Sigmoid colon (tissue), 7 donors: Measurements from ENCODE around the gene BTG2. TPM values are rescaled to one million over a fixed set of nuclear protein-coding genes. Genes with fewer than 3 reads are reported as not detected.

Experiments
- DNase-seq: peaks from one replicate; pipeline ENCODE4 v3.0.0-alpha.2; 2019
- H3K27ac ChIP-seq, 4 donors: fragments of 200-600 bp; sonication (generic); one replicate each; pipeline ENCODE4 v1.5.1; 2016 to 2019; ENCODE audit warnings: mild to moderate bottlenecking in 1 of 4
- H3K27me3 ChIP-seq, 3 donors: fragments of 200-600 bp; sonication (generic); one replicate each; pipeline ENCODE4 v1.5.1; 2019; ENCODE audit warnings: mild to moderate bottlenecking in 1 of 3
- H3K36me3 ChIP-seq, 4 donors: fragments of 200-600 bp; sonication (generic); one replicate each; pipeline ENCODE4 v1.5.1; 2016 to 2019
- H3K4me1 ChIP-seq, 4 donors: fragments of 200-600 bp; sonication (generic); one replicate each; pipeline ENCODE4 v1.5.1; 2017 to 2019
- H3K4me3 ChIP-seq, 4 donors: fragments of 200-600 bp; sonication (generic); one replicate each; pipeline ENCODE4 v1.5.1; 2017 to 2019; ENCODE audit warnings: mild to moderate bottlenecking in 2 of 4, moderate library complexity in 1 of 4
- H3K9me3 ChIP-seq, 4 donors: fragments of 200-600 bp in 3 of 4; sonication (generic) in 3 of 4; one replicate each; pipeline versions ENCODE4 v1.5.1 to v1.6.1; 2013 to 2019
- EP300 ChIP-seq, 4 donors: sonication (generic); formaldehyde crosslinking; IDR thresholded peaks; one replicate each; pipeline ENCODE4 v1.6.1; 2017; ENCODE audit warnings: antibody characterized with exemption in 4 of 4
- POLR2A ChIP-seq, 2 donors: fragments of 450-650 bp; IDR thresholded peaks; one replicate each; pipeline ENCODE4 v1.6.1; 2016; ENCODE audit warnings: antibody characterized with exemption in 2 of 2, mild to moderate bottlenecking in 2 of 2, moderate library complexity in 2 of 2
- POLR2AphosphoS5 ChIP-seq, 4 donors: sonication (generic); formaldehyde crosslinking; IDR thresholded peaks; one replicate each; pipeline ENCODE4 v1.6.1; 2017; ENCODE audit warnings: antibody characterized with exemption in 4 of 4
- WGBS, 2 donors: extraction: QIAGEN DNeasy Blood & Tissue Kit; methylation state at CpG; one replicate each; pipeline ENCODE4 v1.1.7; 2013; 5-methylcytosine and 5-hydroxymethylcytosine counted together
- intact Hi-C: fragments of 100-400 bp; cut with DNase I; formaldehyde crosslinking; loops from one replicate; pipeline ENCODE4 v1.15.1; 2023
- polyA plus RNA-seq, 3 donors: library from polyadenylated mRNA; stranded (reverse); fragments of 200-250 nt; gene quantifications; one replicate each; pipeline ENCODE4 v1.2.3, GENCODE V29; 2013
- total RNA-seq, 4 donors: library from RNA; depleted of rRNA; stranded (reverse); fragments of >200 nt; gene quantifications; one replicate each; pipeline ENCODE4 v1.1.0, GENCODE V29; 2016
- TF ChIP-seq, protein P1 (sequence below), 4 experiments: fragments of 450-650 bp in 3 of 4; fragments of 200-600 bp in 1 of 4; IDR thresholded peaks; one replicate each; pipeline ENCODE4 v1.5.1; 2016 to 2019; ENCODE audit warnings: antibody characterized with exemption in 4 of 4, mild to moderate bottlenecking in 3 of 4, moderate library complexity in 2 of 4
- donor health status: healthy with polysubstance abuse.
- donor health status: Bipolar disorder and iron deficiency.
- donor health status: healthy.

The BTG2 gene
- total and polyA plus RNA-seq, 7 donors: 37.2 to 397 (median 81.0) TPM

DNA sequence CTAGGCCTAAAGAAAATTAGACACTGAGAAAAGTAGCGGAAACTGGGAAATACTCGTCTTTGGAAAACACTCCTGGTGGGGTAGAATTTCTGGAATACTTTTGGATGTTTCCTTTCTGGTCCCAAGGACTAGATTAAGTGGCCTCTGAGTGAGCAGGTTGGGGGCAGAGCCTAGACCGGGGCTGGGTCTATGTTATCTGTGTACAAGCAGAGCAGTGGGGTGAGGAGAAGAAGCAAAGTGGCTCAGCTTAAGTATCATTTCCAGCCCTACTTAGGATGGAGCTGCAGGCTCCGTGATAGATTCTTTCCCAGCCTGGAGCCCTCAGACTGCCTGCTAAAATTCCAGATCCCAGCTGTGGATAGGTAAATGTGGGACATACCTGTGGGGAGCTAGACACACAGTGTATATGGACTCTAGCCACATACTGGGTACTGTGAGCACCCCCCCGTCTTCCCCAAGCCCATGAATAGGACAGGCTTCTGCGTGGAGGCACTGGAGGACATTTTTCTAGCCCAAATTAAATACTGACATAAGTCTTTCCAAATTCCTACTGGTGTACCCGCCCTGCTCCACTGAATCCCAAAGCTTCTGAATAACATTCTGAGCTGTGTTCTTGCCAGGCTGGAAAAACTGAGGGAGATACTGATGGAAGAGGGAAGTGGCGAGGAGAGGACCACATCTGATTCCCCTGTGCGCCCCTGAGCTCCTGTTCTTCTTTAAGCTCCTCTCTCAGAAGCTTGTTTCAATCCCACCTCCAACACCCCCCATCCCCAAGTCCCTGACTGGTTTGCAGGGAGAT is 38.8 kb downstream of the BTG2 start:
- DNase-seq: peak; percentile 41
- Histone ChIP-seq H3K27ac (peak overlapping the region in 2 of 4 donors; percentile 19 to 23), H3K36me3 (no peaks in the 10 kb centered on the region), H3K4me1 (peaks cover 0 to 19% (median 11%) of the 10 kb centered on the region in 4 donors), H3K27me3 (no peaks in the 10 kb centered on the region), H3K4me3 (no peak overlapping the region), H3K9me3 (no peaks in the 10 kb centered on the region)
- intact Hi-C loops: loop anchor here (10.0 kb wide), 1 partner anchor 361 kb away; no protein-coding TSS in a partner anchor
- no peak for TF ChIP-seq EP300 (IDR thresholded peaks at IDR 0.05)
- no peak for TF ChIP-seq POLR2AphosphoS5 (IDR thresholded peaks at IDR 0.05)
- TF ChIP-seq, protein P1, sequence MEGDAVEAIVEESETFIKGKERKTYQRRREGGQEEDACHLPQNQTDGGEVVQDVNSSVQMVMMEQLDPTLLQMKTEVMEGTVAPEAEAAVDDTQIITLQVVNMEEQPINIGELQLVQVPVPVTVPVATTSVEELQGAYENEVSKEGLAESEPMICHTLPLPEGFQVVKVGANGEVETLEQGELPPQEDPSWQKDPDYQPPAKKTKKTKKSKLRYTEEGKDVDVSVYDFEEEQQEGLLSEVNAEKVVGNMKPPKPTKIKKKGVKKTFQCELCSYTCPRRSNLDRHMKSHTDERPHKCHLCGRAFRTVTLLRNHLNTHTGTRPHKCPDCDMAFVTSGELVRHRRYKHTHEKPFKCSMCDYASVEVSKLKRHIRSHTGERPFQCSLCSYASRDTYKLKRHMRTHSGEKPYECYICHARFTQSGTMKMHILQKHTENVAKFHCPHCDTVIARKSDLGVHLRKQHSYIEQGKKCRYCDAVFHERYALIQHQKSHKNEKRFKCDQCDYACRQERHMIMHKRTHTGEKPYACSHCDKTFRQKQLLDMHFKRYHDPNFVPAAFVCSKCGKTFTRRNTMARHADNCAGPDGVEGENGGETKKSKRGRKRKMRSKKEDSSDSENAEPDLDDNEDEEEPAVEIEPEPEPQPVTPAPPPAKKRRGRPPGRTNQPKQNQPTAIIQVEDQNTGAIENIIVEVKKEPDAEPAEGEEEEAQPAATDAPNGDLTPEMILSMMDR (IDR thresholded peaks at IDR 0.05): no peak
- no peak for TF ChIP-seq POLR2A (IDR thresholded peaks at IDR 0.05)
- 88 to 89% methylated on average over 9 of the region's 9 CpGs for WGBS, 2 donors

DNA sequence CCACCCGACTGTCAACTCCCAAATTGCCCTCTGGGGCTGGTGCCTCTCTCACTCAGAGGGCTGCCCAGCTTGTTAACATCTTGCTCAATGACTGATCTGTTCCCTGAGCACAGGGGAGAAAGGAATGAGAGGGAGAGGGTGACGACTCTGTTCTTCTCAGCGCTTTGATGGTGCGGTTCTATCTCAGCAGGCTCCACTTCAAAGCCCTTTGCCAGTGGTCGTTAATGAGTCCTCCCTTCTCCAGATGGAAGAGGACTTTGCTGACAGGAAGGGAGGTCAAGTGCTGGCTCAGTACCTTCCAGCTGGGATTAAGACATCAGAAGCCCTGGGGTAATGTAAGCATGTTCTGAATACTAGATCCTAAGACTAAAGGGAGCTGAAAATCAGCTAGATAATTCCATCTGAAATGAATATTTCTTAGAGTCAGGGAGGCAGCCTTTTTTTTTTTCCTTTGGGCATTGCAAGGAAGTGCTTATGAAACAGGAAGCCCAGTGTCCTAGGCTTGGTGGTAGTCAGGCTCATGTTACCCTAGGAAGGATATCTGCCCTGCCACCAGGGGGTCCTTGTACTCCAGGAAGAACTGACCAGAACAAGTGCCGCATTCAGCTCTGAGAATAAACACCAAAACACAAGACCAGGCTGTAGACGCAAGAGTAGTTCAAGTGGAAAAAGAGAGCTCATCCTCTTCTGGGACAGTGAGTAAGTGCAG is 40.9 kb downstream of the BTG2 start:
- Histone ChIP-seq H3K4me1 (peaks cover 0 to 33% (median 25%) of the 10 kb centered on the region in 4 donors), H3K9me3 (no peaks in the 10 kb centered on the region), H3K4me3 (no peak overlapping the region), H3K27me3 (no peaks in the 10 kb centered on the region), H3K36me3 (no peaks in the 10 kb centered on the region), H3K27ac (peak overlapping the region in 3 of 4 donors; percentile 25 to 54 (median 25))
- 76 to 77% methylated on average over 7 of the region's 7 CpGs for WGBS, 2 donors
- no peak for DNase-seq
- TF ChIP-seq POLR2A (IDR thresholded peaks at IDR 0.05) (no peak), EP300 (IDR thresholded peaks at IDR 0.05) (no peak), POLR2AphosphoS5 (IDR thresholded peaks at IDR 0.05) (no peak)
- TF ChIP-seq, protein P1 (IDR thresholded peaks at IDR 0.05): no peak
- intact Hi-C loops: loop anchor here (10.0 kb wide), 1 partner anchor 359 kb away; no protein-coding TSS in a partner anchor

DNA sequence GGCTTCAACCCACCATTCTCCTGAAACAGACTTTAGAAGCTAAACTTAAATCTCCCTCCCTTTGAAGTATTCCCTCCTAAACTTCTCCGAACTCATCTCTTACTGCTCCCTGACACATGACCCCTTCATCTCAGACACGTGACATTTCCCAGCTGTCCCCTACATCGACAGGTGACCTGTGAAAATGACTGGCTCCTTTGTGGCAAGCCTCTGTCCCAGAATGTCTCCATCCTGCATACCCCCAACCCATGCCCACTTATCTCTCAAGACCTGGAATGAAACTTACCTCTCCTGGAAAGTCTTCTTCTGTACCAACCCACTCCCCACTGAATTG is 41.4 kb downstream of the BTG2 start:
- TF ChIP-seq, protein P1 (IDR thresholded peaks at IDR 0.05): no peak
- TF ChIP-seq POLR2AphosphoS5 (IDR thresholded peaks at IDR 0.05) (no peak), EP300 (IDR thresholded peaks at IDR 0.05) (no peak)
- H3K27ac ChIP-seq: peak overlapping the region in 2 of 4 donors; percentile 25 to 54
- intact Hi-C loops: loop anchor here (10.0 kb wide), 1 partner anchor 358 kb away; no protein-coding TSS in a partner anchor
- 90 to 91% methylated on average over 3 of the region's 3 CpGs for WGBS, 2 donors
- H3K9me3 ChIP-seq: no peaks in the 10 kb centered on the region
- no peaks in the 10 kb centered on the region for H3K36me3 ChIP-seq
- no peak for DNase-seq
- peaks cover 0 to 38% (median 30%) of the 10 kb centered on the region in 4 donors for H3K4me1 ChIP-seq
- H3K27me3 ChIP-seq: no peaks in the 10 kb centered on the region
- no peak overlapping the region for H3K4me3 ChIP-seq

DNA sequence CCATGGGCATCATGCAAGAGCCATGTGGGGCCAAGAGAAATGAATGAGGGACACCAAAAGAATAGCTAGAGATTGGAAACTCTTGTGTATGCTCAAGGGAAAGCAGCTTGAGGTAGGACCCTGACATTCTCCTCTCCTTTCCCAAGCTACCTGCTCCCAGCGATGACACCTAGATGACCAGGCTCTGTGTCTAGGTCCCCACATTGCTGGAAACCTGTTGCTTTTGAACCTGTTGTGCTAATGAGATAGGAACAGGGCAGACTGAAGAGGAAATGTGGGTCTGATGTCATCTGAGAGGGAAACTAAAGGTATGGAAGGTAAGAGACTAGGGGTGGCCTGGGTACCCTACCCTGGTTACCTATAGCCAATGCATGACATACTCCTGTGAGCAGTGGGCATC is 43.8 kb downstream of the BTG2 start:
- H3K9me3 ChIP-seq: no peaks in the 10 kb centered on the region
- WGBS, 2 donors: 93 to 94% methylated on average over 1 of the region's 1 CpG
- H3K27me3 ChIP-seq: no peaks in the 10 kb centered on the region
- DNase-seq: no peak
- peaks cover 0 to 30% (median 27%) of the 10 kb centered on the region in 4 donors for H3K4me1 ChIP-seq
- H3K36me3 ChIP-seq: no peaks in the 10 kb centered on the region
- intact Hi-C loops: loop anchor here (10.0 kb wide), 1 partner anchor 356 kb away; no protein-coding TSS in a partner anchor
- H3K4me3 ChIP-seq: no peak overlapping the region
- TF ChIP-seq POLR2A (IDR thresholded peaks at IDR 0.05) (no peak), POLR2AphosphoS5 (IDR thresholded peaks at IDR 0.05) (no peak), EP300 (IDR thresholded peaks at IDR 0.05) (no peak)
- TF ChIP-seq, protein P1 (IDR thresholded peaks at IDR 0.05): no peak
- H3K27ac ChIP-seq: no peak overlapping the region
